ENCODE data around the gene M6PR. TPM values are rescaled to one million over a fixed set of nuclear protein-coding genes. Genes with fewer than 3 reads are reported as not detected.

The M6PR gene
- total and polyA plus RNA-seq, 10 of the 15 experiments (the other 5 are each of a cell fraction or from before 2014, with no cell fraction given): 65.4 to 209 (median 139) TPM

DNA sequence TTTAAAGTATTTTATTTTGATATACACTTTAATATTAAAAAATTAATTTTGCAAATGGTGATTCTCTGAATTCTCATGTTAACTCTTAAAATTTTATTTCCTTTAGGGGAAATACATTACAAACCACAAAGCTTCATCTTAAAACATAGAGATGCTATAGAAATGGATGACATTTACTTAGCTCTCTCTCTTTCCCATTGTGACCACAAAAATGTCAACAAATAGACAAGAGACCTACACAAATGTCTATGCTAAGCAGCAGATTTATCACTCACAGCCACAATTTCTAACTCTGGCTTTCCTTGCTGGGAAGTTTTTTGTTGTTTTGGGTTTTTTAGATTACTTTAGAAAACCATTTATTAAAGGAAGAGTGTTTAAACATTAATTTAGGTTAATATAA lies 55.1 kb downstream of the M6PR start:
- H3K9ac ChIP-seq (ENCODE audit: control insufficient read depth, insufficient read depth, low read length): no peak overlapping the region
- DNase-seq (ENCODE audit: low read depth, low spot score) (no peak), FAIRE-seq (no peak), ATAC-seq (no peak)
- intact Hi-C loops (cut with micrococcal nuclease; ENCODE audit: unreplicated experiment): loop anchor here (5.0 kb wide), 1 partner anchor 287 kb away; no protein-coding TSS in a partner anchor
- ChIA-PET RAD21 (ENCODE audit: unreplicated experiment) (interaction anchor here (1.0 kb wide), 1 partner anchor 350 kb away, joined by 4 read pairs; no protein-coding TSS in a partner anchor), POLR2A (no interaction called here), SMC1A (ENCODE audit: uncharacterized antibody, unreplicated experiment) (interaction anchor here (0.8 to 1.0 kb wide), 2 partner anchors 26 to 350 kb away, joined by 3 to 4 read pairs; no protein-coding TSS in a partner anchor), CTCF (interaction anchor here (0.7 to 1.7 kb wide), 6 partner anchors 8 to 237 kb away, joined by 3 to 5 read pairs (median 4); no protein-coding TSS in a partner anchor)
- no peak overlapping the region for H3K4me3 ChIP-seq
- no peaks in the 10 kb centered on the region for H3K36me3 ChIP-seq (ENCODE audit: control insufficient read depth in 2 of 2, insufficient read depth in 2 of 2, low read length in 1 of 2)
- no peak overlapping the region for H3K4me2 ChIP-seq (ENCODE audit: control insufficient read depth, insufficient read depth)
- no peaks in the 10 kb centered on the region for H3K79me2 ChIP-seq (ENCODE audit: control insufficient read depth, insufficient read depth, low read length)
- H3K27me3 ChIP-seq (replicated peaks in 1 of 2; ENCODE audit: control insufficient read depth in 2 of 2, insufficient read depth in 2 of 2, low read length in 1 of 2): no peaks in the 10 kb centered on the region; a peak in 1 of 4 replicates
- no peaks in the 10 kb centered on the region for H3K9me3 ChIP-seq (replicated peaks; ENCODE audit: control insufficient read depth, insufficient read depth, low read length)
- TF ChIP-seq, protein P1, sequence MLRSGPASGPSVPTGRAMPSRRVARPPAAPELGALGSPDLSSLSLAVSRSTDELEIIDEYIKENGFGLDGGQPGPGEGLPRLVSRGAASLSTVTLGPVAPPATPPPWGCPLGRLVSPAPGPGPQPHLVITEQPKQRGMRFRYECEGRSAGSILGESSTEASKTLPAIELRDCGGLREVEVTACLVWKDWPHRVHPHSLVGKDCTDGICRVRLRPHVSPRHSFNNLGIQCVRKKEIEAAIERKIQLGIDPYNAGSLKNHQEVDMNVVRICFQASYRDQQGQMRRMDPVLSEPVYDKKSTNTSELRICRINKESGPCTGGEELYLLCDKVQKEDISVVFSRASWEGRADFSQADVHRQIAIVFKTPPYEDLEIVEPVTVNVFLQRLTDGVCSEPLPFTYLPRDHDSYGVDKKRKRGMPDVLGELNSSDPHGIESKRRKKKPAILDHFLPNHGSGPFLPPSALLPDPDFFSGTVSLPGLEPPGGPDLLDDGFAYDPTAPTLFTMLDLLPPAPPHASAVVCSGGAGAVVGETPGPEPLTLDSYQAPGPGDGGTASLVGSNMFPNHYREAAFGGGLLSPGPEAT (IDR thresholded peaks at IDR 0.05; ENCODE audit: low read depth): no peak
- no peak for TF ChIP-seq SIX5 (IDR thresholded peaks at IDR 0.05; ENCODE audit: low read depth, low read length, severe bottlenecking)
- no peak for TF ChIP-seq MTA2 (IDR thresholded peaks at IDR 0.05; ENCODE audit: low read depth)
- TF ChIP-seq SUPT20H (IDR thresholded peaks at IDR 0.05; ENCODE audit: borderline replicate concordance, control insufficient read depth, low read depth, low read length): no peak
- TF ChIP-seq MYB (IDR thresholded peaks at IDR 0.05; ENCODE audit: borderline replicate concordance, low read depth, low read length): no peak
- no peak for TF ChIP-seq JUND (IDR thresholded peaks at IDR 0.05; ENCODE audit: low read depth, low read length)
- no peak for TF ChIP-seq NFIC (IDR thresholded peaks at IDR 0.05; ENCODE audit: low read depth, low read length)
- no peak for TF ChIP-seq LARP7 (IDR thresholded peaks at IDR 0.05)
- H2AFZ ChIP-seq (ENCODE audit: control insufficient read depth, low read depth, low read length): no peak overlapping the region
- no peaks in the 10 kb centered on the region; the same call in 1 of the 2 replicates for H3K4me1 ChIP-seq (ENCODE audit: control insufficient read depth, insufficient read depth, low read length)
- no TSS peak for BruUV-seq (replicated peaks)
- in situ Hi-C loops (cut with MboI): loop anchor here (10.0 to 25.0 kb wide), 2 partner anchors 210 to 357 kb away; partner anchors contain the start of gene CLEC4E
- no peaks in the 10 kb centered on the region for H4K20me1 ChIP-seq (ENCODE audit: control insufficient read depth, insufficient read depth)
- no peak overlapping the region for H3K27ac ChIP-seq (ENCODE audit: control insufficient read depth, insufficient read depth)

Measured in GM12878 (cell line).